NOMO-1 (cell line): ENCODE results near the gene KRTAP4-4.

ENCODE experiments used
- DNase-seq, 2 experiments: peaks; one replicate each; lab custom pipeline; 2025; ENCODE audit not compliant: unreplicated experiment in 2 of 2; lab: John Stamatoyannopoulos, UW

The KRTAP4-4 gene

DNA sequence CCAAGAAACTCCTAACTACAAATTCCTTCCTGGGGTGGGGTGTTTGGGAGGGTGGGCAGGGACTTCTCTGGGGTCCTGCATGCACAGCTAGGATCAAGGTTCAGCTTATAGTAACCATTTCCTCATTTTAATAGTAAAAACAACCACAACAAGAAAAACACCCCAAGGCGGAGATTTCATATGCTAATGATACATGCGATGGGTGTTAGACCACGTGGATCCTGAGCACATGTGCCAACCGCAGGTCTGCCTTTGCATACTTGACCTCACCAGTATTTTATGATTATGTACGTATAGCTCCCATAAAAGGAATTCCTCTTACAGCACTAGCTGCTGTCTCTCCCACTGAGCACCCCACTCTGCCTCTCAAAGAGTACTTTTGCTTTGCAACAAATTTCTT, 44.3 kb downstream of the KRTAP4-4 start:
- DNase-seq = peak; percentile 32 to 66

DNA sequence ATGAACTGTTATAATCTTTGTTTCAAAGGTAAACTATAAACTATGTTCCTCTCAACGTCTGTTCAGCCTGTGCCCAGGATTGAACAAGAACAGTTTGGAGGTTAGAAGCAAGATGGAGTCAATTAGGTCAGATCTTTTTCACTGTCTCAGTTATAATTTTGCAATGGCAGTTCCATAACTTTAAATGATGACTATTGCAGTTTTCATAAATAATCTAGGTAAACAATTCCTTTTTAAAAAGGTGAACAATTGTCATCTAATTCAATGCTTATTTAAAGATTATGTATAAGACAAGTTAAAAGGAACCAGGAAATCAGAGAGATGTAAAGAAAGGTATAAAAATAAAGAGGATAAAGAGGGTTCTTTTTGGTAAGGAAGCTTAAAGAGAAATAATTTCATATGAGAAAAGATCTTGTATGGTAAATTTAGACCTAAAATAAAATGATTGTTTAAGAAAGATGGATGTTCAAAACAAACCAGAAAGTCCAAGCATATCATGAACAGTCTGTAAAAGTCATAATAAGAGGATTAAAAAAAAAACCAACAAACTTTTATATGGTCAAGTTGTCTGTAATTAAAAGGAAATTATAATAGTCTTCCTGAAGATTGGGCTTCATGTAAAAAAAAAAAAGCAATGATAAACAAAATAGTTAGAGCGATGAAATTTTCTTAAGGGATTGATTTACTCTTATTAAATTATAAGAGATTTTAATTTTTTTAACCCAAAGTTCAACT, 49.2 kb downstream of the KRTAP4-4 start:
- DNase-seq = no peak
